Neuronal stem cell (in vitro differentiated cells): ENCODE results near the gene SMIM28.
"Not testable (repeated sequence)": the region's sequence is repeated elsewhere in the genome, so short reads cannot be mapped to it uniquely, and the experiment has no call there.

Experiments used
- DNase-seq: peaks from one replicate; pipeline ENCODE4 v3.0.0-alpha.2; 2013; ENCODE audit warnings: low spot score
- H2AFZ ChIP-seq: one replicate; pipeline ENCODE4 v1.6.1; 2013; ENCODE audit warnings: mild to moderate bottlenecking, low read length, inconsistent platforms
- H2AK5ac ChIP-seq: 2 replicates; pipeline ENCODE4 v1.6.1; 2013; ENCODE audit warnings: low read depth, mild to moderate bottlenecking, inconsistent platforms, low read length, moderate library complexity, mixed read lengths
- H2BK120ac ChIP-seq: 2 replicates; pipeline ENCODE4 v1.6.1; 2013; ENCODE audit warnings: low read depth, mild to moderate bottlenecking, inconsistent platforms, low read length, moderate library complexity, mixed read lengths
- H2BK12ac ChIP-seq: one replicate; pipeline ENCODE4 v1.6.1; 2013; ENCODE audit warnings: low read length, inconsistent platforms
- H2BK15ac ChIP-seq: 2 replicates; pipeline ENCODE4 v1.6.1; 2013; ENCODE audit warnings: mild to moderate bottlenecking, low read length, inconsistent platforms, mixed read lengths
- H2BK5ac ChIP-seq: one replicate; pipeline ENCODE4 v1.6.1; 2013; ENCODE audit warnings: inconsistent platforms, mild to moderate bottlenecking, low read length, moderate library complexity
- H3K14ac ChIP-seq: one replicate; pipeline ENCODE4 v1.6.1; 2013; ENCODE audit warnings: low read length, inconsistent platforms
- H3K18ac ChIP-seq: 2 replicates; pipeline ENCODE4 v1.6.1; 2013; ENCODE audit warnings: low read length, inconsistent platforms
- H3K23ac ChIP-seq: 2 replicates; pipeline ENCODE4 v1.6.1; 2013; ENCODE audit warnings: low read depth, mild to moderate bottlenecking, mixed read lengths, low read length, inconsistent platforms; ENCODE audit not compliant: poor library complexity
- H3K27ac ChIP-seq: replicated peaks from 3 replicates; pipeline ENCODE4 v1.5.1; 2013; ENCODE audit warnings: low read length, inconsistent platforms
- H3K27me3 ChIP-seq, 3 experiments: 2 replicates each; pipeline ENCODE4 v1.6.1; 2013; ENCODE audit warnings: low read length in 3 of 3, mild to moderate bottlenecking in 2 of 3, inconsistent platforms in 1 of 3, low read depth in 1 of 3, mixed read lengths in 1 of 3, moderate library complexity in 1 of 3; ENCODE audit not compliant: control insufficient read depth in 3 of 3, insufficient read depth in 3 of 3
- H3K36me3 ChIP-seq, 2 donors: replicated peaks in 1 of 2; 2 replicates each; pipeline ENCODE4 v1.6.1; 2013; ENCODE audit warnings: low read length in 2 of 2; ENCODE audit not compliant: control insufficient read depth in 2 of 2, insufficient read depth in 2 of 2
- H3K4ac ChIP-seq: 2 replicates; pipeline ENCODE4 v1.6.1; 2013; ENCODE audit warnings: inconsistent platforms, mild to moderate bottlenecking, low read length, moderate library complexity
- H3K4me1 ChIP-seq, 2 donors: 1 replicate in 1 of 2; 2 replicates in 1 of 2; pipeline ENCODE4 v1.6.1; 2013; ENCODE audit warnings: low read length in 2 of 2, low read depth in 1 of 2; ENCODE audit not compliant: control insufficient read depth in 2 of 2, insufficient read depth in 1 of 2
- H3K4me2 ChIP-seq: one replicate; pipeline ENCODE4 v1.6.1; 2013; ENCODE audit warnings: mild to moderate bottlenecking, low read length, inconsistent platforms; ENCODE audit not compliant: insufficient read depth, poor library complexity, severe bottlenecking
- H3K4me3 ChIP-seq, 2 donors: 2 replicates each; pipeline ENCODE4 v1.5.1; 2013; ENCODE audit warnings: low read length in 2 of 2, mild to moderate bottlenecking in 2 of 2, inconsistent platforms in 1 of 2, moderate library complexity in 1 of 2
- H3K79me1 ChIP-seq: one replicate; pipeline ENCODE4 v1.6.1; 2013; ENCODE audit warnings: low read depth, mild to moderate bottlenecking, inconsistent platforms, low read length, moderate library complexity
- H3K9ac ChIP-seq: one replicate; pipeline ENCODE4 v1.6.1; 2013; ENCODE audit warnings: mild to moderate bottlenecking, low read depth, low read length, inconsistent platforms; ENCODE audit not compliant: poor library complexity
- H3K9me3 ChIP-seq, 2 donors: replicated peaks in 1 of 2; 2 replicates each; pipeline versions ENCODE3 to v1.6.1; 2013; ENCODE audit warnings: low read length in 2 of 2, mild to moderate bottlenecking in 2 of 2, inconsistent platforms in 1 of 2, low read depth in 1 of 2, mixed read lengths in 1 of 2, moderate library complexity in 1 of 2; ENCODE audit not compliant: control insufficient read depth in 2 of 2, insufficient read depth in 1 of 2
- H4K8ac ChIP-seq: one replicate; pipeline ENCODE4 v1.6.1; 2013; ENCODE audit warnings: low read depth, mild to moderate bottlenecking, inconsistent platforms, low read length, moderate library complexity
- H4K91ac ChIP-seq: one replicate; pipeline ENCODE4 v1.6.1; 2013; ENCODE audit warnings: low read length, low read depth, mild to moderate bottlenecking, inconsistent platforms; ENCODE audit not compliant: poor library complexity
- WGBS, 2 donors: extraction: QIAGEN DNeasy Blood & Tissue Kit; methylation state at CpG; one replicate each; pipeline ENCODE4 v1.1.7; 2013; ENCODE audit warnings: missing lambda C conversion rate in 2 of 2, mixed read lengths in 1 of 2; ENCODE audit not compliant: insufficient read length in 2 of 2, insufficient replicate concordance in 1 of 2; ENCODE audit errors: extremely low coverage in 2 of 2; 5-methylcytosine and 5-hydroxymethylcytosine counted together

Gene SMIM28

DNA sequence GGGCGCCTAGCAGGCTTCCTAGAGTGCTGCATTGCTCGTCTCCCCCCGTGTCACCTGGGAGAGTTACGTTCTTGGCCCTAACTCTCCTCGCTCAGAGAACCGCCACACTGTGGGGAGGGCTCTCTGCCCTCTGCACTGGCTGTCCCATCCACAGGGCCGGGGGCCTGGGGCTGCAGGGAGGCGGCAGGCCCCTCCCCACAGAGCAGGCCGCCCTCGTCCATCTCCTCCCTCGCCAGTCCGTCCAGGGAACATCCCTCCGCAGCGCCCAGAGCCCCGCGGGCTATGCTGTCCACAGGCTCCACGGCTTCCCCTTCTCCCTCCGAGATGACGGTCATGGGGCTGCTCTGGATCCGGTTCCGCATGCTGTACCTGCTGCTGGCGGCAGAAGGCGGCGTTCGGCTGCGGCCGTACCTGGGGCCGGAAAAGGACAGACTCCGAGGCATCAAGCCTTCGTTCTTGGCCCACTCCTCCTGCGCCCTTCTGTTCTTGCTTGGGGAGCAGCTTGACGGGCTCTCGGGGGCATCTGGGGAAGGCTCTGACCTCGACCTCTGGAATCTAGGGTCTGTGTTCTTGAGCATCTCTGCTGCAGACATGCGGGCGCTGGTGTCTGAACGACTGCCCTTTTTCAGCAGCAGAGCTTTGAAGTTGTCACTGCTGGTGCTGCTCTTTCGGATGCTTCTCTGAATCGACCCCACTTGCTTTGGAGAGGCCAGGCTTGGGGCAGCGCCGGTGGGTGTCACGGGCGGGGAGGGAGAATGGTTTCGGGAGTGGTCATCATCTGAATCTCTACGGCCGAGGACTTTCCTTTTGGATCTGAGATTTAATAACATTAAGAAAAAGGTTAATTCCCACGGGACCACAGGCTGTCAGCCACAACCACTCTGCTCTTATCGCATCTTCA is 46.5 kb downstream of the SMIM28 start:
- no peak overlapping the region for H3K4ac ChIP-seq
- no peak overlapping the region for H3K4me3 ChIP-seq
- peaks cover 16 to 98% of the 10 kb centered on the region in 2 donors for H3K36me3 ChIP-seq
- H4K8ac ChIP-seq = no peak overlapping the region
- H4K91ac ChIP-seq = no peak overlapping the region
- H3K79me1 ChIP-seq = no peaks in the 10 kb centered on the region
- no peak overlapping the region for H2AFZ ChIP-seq
- H3K4me2 ChIP-seq = no peak overlapping the region
- peaks cover 0 to under 1% of the 10 kb centered on the region in 2 donors for H3K4me1 ChIP-seq
- H3K27me3 ChIP-seq = no peaks in the 10 kb centered on the region
- H3K14ac ChIP-seq = no peak overlapping the region
- no peak overlapping the region for H3K18ac ChIP-seq
- DNase-seq = no peak
- H3K27ac ChIP-seq = no peak overlapping the region
- H2BK5ac ChIP-seq = no peak overlapping the region
- no peak overlapping the region for H2BK15ac ChIP-seq
- no peak overlapping the region for H2BK120ac ChIP-seq
- H3K9me3 ChIP-seq = peaks cover 0 to 1% of the 10 kb centered on the region in 2 donors
- H2AK5ac ChIP-seq = no peak overlapping the region
- no peak overlapping the region for H2BK12ac ChIP-seq
- peak overlapping the region; percentile 50 for H3K23ac ChIP-seq
- H3K9ac ChIP-seq = peak overlapping the region; percentile 38
- WGBS, 2 donors = no CpG with 5 or more reads among the region's 48 CpGs

DNA sequence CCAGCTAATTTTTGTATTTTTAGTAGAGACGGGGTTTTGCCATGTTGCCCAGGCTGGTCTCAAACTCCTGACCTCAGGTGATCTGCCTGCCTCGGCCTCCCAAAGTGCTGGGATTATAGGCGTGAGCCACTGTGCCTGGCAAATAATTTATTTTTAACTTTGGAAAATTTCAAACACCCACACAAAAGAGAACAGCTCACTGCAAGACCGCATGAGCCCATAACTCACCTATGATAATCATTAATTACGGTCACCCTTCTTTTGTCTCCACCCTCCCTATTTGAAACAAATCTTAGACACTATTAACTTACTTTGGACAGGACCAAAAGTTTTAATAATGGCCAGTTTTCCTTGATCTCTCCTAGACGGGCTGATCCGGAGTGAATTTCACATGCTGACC is 47.6 kb downstream of the SMIM28 start:
- not testable (repeated sequence) for H3K9ac ChIP-seq, H2BK12ac ChIP-seq, H2AK5ac ChIP-seq, H2BK5ac ChIP-seq, H3K18ac ChIP-seq, H3K9me3 ChIP-seq, H3K4me3 ChIP-seq, H3K23ac ChIP-seq, H2AFZ ChIP-seq, H2BK120ac ChIP-seq, H3K14ac ChIP-seq, H3K4me1 ChIP-seq, H4K91ac ChIP-seq, H3K27ac ChIP-seq, DNase-seq, H3K4me2 ChIP-seq, H3K4ac ChIP-seq, H4K8ac ChIP-seq, H2BK15ac ChIP-seq, H3K27me3 ChIP-seq, H3K79me1 ChIP-seq
- no CpG with 5 or more reads among the region's 7 CpGs for WGBS, 2 donors
- H3K36me3 ChIP-seq = peaks cover 17 to 98% of the 10 kb centered on the region in 2 donors

DNA sequence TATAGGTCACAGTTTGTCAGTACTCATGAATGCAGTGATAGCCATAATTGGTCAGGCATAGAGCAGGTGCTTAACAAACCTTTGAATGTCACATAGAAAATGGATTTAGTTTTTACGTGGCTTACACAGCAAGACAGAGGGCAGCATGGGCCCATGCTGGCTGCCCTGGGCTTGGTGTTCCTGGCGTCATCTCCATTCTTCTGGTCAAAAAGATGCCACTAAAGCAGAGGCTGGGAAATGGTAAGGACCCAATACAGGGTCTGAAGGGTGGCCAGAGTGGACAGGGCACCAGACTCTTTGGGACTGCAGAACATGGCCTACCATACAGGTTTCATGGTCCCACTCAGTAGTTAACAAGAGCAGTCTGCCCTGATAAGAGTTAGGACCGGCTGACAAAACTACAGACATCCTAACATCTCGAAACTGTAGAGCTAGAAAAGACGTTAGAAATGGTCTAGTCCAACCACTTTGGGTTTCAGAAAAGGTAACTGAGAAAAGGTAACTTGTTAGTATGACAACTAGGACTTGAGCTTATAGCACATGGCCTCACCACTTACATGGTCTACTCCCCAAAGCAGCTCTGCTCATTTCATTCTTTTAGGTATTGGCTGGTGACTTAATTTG is 48.9 kb downstream of the SMIM28 start:
- no peak overlapping the region for H4K91ac ChIP-seq

DNA sequence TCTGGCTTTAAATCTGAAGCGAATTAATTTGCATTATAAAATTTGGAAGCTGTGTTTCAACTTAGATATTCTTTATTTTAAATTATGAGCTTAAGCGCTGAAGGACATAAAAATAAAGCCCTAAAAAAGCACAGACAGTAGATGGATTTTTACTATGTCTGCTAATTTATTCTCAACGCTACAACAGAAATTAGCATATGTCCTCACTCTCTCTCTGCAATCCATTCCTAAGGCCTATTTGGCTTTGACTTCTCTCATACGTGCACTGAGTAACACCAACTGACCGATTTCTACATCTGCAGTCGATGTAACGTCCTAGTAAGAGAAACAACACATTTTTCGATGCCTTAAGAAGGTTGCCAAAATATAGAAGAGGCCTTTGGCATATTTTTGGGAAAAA is 50.0 kb downstream of the SMIM28 start:
- DNase-seq = no peak
- Histone ChIP-seq H3K23ac (no peak overlapping the region), H3K18ac (no peak overlapping the region), H3K36me3 (peaks cover 17 to 98% of the 10 kb centered on the region in 2 donors), H4K8ac (no peak overlapping the region), H3K4me2 (no peak overlapping the region), H3K27ac (no peak overlapping the region), H3K4me1 (peaks cover 0 to 8% of the 10 kb centered on the region in 2 donors), H3K79me1 (no peaks in the 10 kb centered on the region), H3K9me3 (no peaks in the 10 kb centered on the region), H2AK5ac (no peak overlapping the region), H3K4me3 (no peak overlapping the region), H2BK12ac (no peak overlapping the region), H3K4ac (no peak overlapping the region), H2BK5ac (no peak overlapping the region), H2AFZ (no peak overlapping the region), H4K91ac (no peak overlapping the region), H2BK15ac (no peak overlapping the region), H2BK120ac (no peak overlapping the region), H3K27me3 (no peaks in the 10 kb centered on the region), H3K14ac (no peak overlapping the region), H3K9ac (no peak overlapping the region)
- WGBS, 2 donors = no CpG with 5 or more reads among the region's 8 CpGs

More for the DNA sequence above, 48.9 kb downstream of the SMIM28 start:
- Histone ChIP-seq H2BK120ac (no peak overlapping the region), H3K27me3 (no peaks in the 10 kb centered on the region), H3K4me1 (peaks cover 0 to 8% of the 10 kb centered on the region in 2 donors), H3K23ac (no peak overlapping the region), H3K14ac (no peak overlapping the region), H3K27ac (no peak overlapping the region), H2BK5ac (no peak overlapping the region), H4K8ac (no peak overlapping the region), H2AFZ (no peak overlapping the region), H3K79me1 (no peaks in the 10 kb centered on the region), H2BK12ac (no peak overlapping the region), H3K4me2 (no peak overlapping the region), H3K4ac (no peak overlapping the region), H3K9ac (no peak overlapping the region), H3K18ac (no peak overlapping the region), H3K4me3 (no peak overlapping the region), H2BK15ac (no peak overlapping the region), H3K36me3 (peaks cover 15 to 98% of the 10 kb centered on the region in 2 donors), H3K9me3 (no peaks in the 10 kb centered on the region), H2AK5ac (no peak overlapping the region)
- no CpG with 5 or more reads among the region's 5 CpGs for WGBS, 2 donors
- no peak for DNase-seq
